DOHH2 (cell line): ENCODE data around the gene GNA14.
"Not testable (repeated sequence)": the region's sequence is repeated elsewhere in the genome, so short reads cannot be mapped to it uniquely, and the experiment has no call there.

Experiments
- H3F3A ChIP-seq: fragments of 200-600 bp; sonication (generic), shearing (Covaris generic); 2 replicates; pipeline ENCODE4 v1.6.0; 2016; ENCODE audit warnings: antibody characterized with exemption, mild to moderate bottlenecking; ENCODE audit not compliant: control insufficient read depth, insufficient read depth
- H3K27ac ChIP-seq: fragments of 200-600 bp; sonication (generic); 2 replicates; pipeline ENCODE4 v1.5.1; 2014; ENCODE audit warnings: low read depth, mild to moderate bottlenecking, low read length, moderate library complexity
- H3K27me3 ChIP-seq: fragments of 200-600 bp; sonication (generic); 2 replicates; pipeline ENCODE4 v1.6.1; 2014; ENCODE audit warnings: mild to moderate bottlenecking, low read length, mixed read lengths; ENCODE audit not compliant: control insufficient read depth
- H3K36me3 ChIP-seq: fragments of 200-600 bp; sonication (generic); 2 replicates; pipeline ENCODE4 v1.6.1; 2014; ENCODE audit warnings: mild to moderate bottlenecking, low read length, moderate library complexity, mixed read lengths; ENCODE audit not compliant: control insufficient read depth
- H3K4me1 ChIP-seq: fragments of 200-600 bp; sonication (generic); 2 replicates; pipeline ENCODE4 v1.6.1; 2014; ENCODE audit warnings: mild to moderate bottlenecking, low read length, mixed read lengths; ENCODE audit not compliant: control insufficient read depth
- H3K4me2 ChIP-seq: fragments of 200-600 bp; sonication (generic); 2 replicates; pipeline ENCODE4 v1.6.0; 2014; ENCODE audit warnings: mild to moderate bottlenecking, low read length, moderate library complexity
- H3K4me3 ChIP-seq: fragments of 200-600 bp; sonication (generic); 2 replicates; pipeline ENCODE4 v1.5.1; 2014; ENCODE audit warnings: mild to moderate bottlenecking, low read length, mixed read lengths
- H3K79me2 ChIP-seq: fragments of 200-600 bp; sonication (generic); 2 replicates; pipeline ENCODE4 v1.6.1; 2014; ENCODE audit warnings: mild to moderate bottlenecking, low read length, mixed read lengths; ENCODE audit not compliant: control insufficient read depth
- H3K9me2 ChIP-seq: fragments of 200-600 bp; sonication (generic); replicated peaks from 2 replicates; pipeline ENCODE4 v1.6.1; 2014; ENCODE audit warnings: mild to moderate bottlenecking, low read length, mixed read lengths; ENCODE audit not compliant: control insufficient read depth
- H3K9me3 ChIP-seq: fragments of 200-600 bp; sonication (generic); 2 replicates; pipeline ENCODE4 v1.6.1; 2014; ENCODE audit warnings: antibody characterized with exemption, low read length, mixed read lengths; ENCODE audit not compliant: control insufficient read depth, insufficient read depth
- H4K20me1 ChIP-seq: fragments of 200-600 bp; sonication (generic); 2 replicates; pipeline ENCODE4 v1.6.0; 2014; ENCODE audit warnings: low read depth, mild to moderate bottlenecking, antibody characterized with exemption, low read length, moderate library complexity; ENCODE audit not compliant: control insufficient read depth, insufficient read depth
- EZH2phosphoT487 ChIP-seq: fragments of 200-600 bp; sonication (generic); IDR thresholded peaks from 2 replicates; pipeline ENCODE4 v1.6.1; 2017; ENCODE audit warnings: borderline replicate concordance, mild to moderate bottlenecking, antibody characterized with exemption, low read length, moderate library complexity, mixed read lengths
- TF ChIP-seq, protein P1 (sequence below): fragments of 200-600 bp; sonication (generic); IDR thresholded peaks from one replicate; pipeline ENCODE4 v1.5.1; 2014; ENCODE audit warnings: antibody characterized with exemption, mild to moderate bottlenecking, low read depth, low read length; ENCODE audit not compliant: poor library complexity, severe bottlenecking

The GNA14 gene

DNA sequence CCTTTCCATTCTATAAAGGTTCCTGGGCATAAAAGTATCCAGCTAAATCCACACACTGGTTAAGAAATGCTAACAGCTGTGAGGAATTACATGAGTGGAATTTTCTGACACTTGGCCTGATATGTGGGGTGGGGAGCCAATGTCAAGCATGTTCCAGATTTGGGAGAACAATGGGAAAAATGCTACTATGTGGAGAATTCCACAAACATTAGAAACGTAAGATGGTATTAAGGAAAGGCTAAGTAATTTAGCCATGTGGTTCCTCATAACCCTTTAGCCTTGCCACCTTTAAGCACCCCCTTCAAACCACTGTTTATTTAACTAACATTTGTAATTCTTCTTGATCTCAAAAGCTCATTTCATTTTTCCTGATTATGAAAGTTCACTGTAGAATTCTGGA lies 149.2 kb downstream of the GNA14 start:
- Histone ChIP-seq H3K9me2 (no peaks in the 10 kb centered on the region), H3K4me3 (no peak overlapping the region), H3K36me3 (no peaks in the 10 kb centered on the region), H3F3A (no peaks in the 10 kb centered on the region), H4K20me1 (no peaks in the 10 kb centered on the region), H3K79me2 (no peaks in the 10 kb centered on the region), H3K9me3 (no peaks in the 10 kb centered on the region), H3K4me1 (no peaks in the 10 kb centered on the region), H3K27ac (no peak overlapping the region), H3K27me3 (no peaks in the 10 kb centered on the region; the same call in 1 of the 2 replicates), H3K4me2 (no peak overlapping the region)
- no peak for TF ChIP-seq EZH2phosphoT487
- TF ChIP-seq, protein P1, sequence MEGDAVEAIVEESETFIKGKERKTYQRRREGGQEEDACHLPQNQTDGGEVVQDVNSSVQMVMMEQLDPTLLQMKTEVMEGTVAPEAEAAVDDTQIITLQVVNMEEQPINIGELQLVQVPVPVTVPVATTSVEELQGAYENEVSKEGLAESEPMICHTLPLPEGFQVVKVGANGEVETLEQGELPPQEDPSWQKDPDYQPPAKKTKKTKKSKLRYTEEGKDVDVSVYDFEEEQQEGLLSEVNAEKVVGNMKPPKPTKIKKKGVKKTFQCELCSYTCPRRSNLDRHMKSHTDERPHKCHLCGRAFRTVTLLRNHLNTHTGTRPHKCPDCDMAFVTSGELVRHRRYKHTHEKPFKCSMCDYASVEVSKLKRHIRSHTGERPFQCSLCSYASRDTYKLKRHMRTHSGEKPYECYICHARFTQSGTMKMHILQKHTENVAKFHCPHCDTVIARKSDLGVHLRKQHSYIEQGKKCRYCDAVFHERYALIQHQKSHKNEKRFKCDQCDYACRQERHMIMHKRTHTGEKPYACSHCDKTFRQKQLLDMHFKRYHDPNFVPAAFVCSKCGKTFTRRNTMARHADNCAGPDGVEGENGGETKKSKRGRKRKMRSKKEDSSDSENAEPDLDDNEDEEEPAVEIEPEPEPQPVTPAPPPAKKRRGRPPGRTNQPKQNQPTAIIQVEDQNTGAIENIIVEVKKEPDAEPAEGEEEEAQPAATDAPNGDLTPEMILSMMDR: no peak

DNA sequence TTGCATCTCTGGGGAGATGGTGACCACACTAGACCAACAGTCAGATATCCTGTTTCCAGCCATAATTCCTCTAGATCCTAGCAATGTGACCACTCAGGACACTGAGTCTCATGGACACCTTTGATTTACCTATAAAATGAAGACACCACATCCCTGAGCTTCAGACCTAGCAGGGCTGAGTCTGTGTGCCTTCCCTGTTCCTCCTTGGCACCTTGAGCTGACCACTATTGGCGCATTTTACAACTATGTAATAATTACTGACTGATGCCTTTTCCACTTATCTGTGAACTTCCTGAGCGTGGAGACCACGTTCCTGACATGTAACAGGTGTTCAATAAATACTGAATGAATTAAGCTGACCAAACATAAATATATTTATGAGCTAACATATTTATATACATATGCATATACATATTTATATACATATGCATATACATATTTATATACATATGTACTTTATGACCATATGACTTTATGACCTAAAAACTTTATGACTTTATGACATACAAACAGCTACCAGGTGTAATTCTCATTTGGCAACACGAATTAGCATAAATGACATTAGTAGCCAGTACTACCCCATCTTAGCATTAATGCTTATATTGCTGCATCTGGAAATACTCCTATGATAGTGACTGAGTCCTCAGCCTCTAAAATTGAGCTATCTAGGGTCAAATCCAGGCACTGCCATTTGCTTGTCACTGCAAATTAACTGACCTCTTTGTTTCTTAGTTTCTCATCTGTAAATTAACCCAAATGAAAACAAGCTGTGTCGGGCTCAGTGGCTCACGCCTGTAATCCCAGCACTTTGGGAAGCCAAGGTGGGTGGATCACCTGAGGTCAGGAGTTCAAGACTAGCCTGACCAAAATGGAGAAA lies 150.6 kb downstream of the GNA14 start:
- H3K4me2 ChIP-seq: no peak overlapping the region
- no peak overlapping the region for H3K27ac ChIP-seq
- H3K9me2 ChIP-seq: no peaks in the 10 kb centered on the region
- H3K36me3 ChIP-seq: no peaks in the 10 kb centered on the region
- no peaks in the 10 kb centered on the region; the same call in 1 of the 2 replicates for H3K27me3 ChIP-seq
- no peak overlapping the region for H3K4me3 ChIP-seq
- H4K20me1 ChIP-seq: no peaks in the 10 kb centered on the region
- no peaks in the 10 kb centered on the region for H3F3A ChIP-seq
- no peaks in the 10 kb centered on the region for H3K4me1 ChIP-seq
- TF ChIP-seq EZH2phosphoT487: no peak
- TF ChIP-seq, protein P1: no peak
- H3K9me3 ChIP-seq: no peaks in the 10 kb centered on the region
- no peaks in the 10 kb centered on the region for H3K79me2 ChIP-seq

DNA sequence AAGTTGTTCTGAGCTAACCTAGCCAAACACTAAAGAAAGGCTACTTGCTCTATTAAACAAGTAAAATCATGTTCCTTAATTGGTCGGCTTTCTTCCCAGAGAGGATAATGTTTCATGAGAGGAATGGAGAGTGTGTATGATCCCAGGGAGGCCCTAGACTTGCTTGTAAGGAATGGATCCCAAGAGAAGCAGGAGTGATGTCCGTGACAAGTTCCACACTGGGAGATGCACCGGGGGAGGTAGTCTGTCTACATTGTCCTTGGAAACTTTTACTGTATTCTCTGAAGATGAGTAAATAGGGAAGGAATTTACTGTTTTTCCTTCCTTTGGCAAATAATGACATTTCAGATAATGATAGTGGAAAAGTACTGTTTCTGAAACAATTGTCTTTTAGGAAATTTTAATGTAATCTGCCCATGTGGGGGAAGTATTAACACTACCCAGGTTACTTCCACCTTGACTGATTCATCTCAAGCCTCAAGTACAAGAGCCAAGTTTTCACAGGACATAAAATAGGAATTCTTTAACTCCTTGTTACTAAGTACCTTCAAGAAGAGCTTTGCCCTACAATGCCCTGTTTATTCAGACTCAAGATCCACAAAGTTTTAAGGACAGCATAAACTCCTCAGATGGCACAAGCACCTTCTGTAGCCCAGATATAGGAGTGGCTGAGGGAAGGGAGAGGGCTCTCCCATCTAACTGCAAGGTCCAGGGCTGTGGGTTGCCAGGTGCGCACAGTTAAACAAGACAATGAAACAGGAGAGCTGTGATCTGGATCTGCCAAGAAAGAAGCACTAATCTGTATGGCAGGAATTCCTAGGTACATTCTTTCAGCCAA lies 152.1 kb downstream of the GNA14 start:
- H4K20me1 ChIP-seq: no peaks in the 10 kb centered on the region
- H3K27ac ChIP-seq: no peak overlapping the region
- H3K9me2 ChIP-seq: no peaks in the 10 kb centered on the region
- TF ChIP-seq EZH2phosphoT487: no peak
- TF ChIP-seq, protein P1: no peak
- H3K79me2 ChIP-seq: no peaks in the 10 kb centered on the region
- H3K36me3 ChIP-seq: no peaks in the 10 kb centered on the region
- no peak overlapping the region for H3K4me3 ChIP-seq
- no peak overlapping the region for H3K4me2 ChIP-seq
- H3K27me3 ChIP-seq: no peaks in the 10 kb centered on the region; the same call in 1 of the 2 replicates
- no peaks in the 10 kb centered on the region for H3K4me1 ChIP-seq
- no peaks in the 10 kb centered on the region for H3K9me3 ChIP-seq
- H3F3A ChIP-seq: no peaks in the 10 kb centered on the region

DNA sequence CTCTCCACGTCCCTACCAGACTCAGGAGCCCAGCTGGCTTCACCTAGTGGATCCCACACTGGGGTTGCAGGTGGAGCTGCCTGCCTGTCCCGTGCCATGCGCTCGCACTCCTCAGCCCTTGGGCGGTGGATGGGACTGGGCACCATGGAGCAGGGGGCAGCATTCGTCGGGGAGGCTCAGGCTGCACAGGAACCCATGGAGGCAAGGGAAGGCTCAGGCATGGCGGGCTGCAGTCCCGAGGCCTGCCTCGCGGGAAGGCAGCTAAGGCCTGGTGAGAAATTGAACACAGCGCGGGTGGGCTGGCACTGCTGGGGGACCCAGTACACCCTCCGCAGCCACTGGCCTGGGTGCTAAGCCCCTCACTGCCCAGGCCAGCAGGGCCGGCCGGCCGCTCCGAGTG lies 157.8 kb downstream of the GNA14 start:
- H3K27ac ChIP-seq, H3K36me3 ChIP-seq, H4K20me1 ChIP-seq, H3K9me3 ChIP-seq, H3K27me3 ChIP-seq, H3K4me1 ChIP-seq, H3K9me2 ChIP-seq, H3K4me3 ChIP-seq, H3F3A ChIP-seq, H3K79me2 ChIP-seq, H3K4me2 ChIP-seq: not testable (repeated sequence)

DNA sequence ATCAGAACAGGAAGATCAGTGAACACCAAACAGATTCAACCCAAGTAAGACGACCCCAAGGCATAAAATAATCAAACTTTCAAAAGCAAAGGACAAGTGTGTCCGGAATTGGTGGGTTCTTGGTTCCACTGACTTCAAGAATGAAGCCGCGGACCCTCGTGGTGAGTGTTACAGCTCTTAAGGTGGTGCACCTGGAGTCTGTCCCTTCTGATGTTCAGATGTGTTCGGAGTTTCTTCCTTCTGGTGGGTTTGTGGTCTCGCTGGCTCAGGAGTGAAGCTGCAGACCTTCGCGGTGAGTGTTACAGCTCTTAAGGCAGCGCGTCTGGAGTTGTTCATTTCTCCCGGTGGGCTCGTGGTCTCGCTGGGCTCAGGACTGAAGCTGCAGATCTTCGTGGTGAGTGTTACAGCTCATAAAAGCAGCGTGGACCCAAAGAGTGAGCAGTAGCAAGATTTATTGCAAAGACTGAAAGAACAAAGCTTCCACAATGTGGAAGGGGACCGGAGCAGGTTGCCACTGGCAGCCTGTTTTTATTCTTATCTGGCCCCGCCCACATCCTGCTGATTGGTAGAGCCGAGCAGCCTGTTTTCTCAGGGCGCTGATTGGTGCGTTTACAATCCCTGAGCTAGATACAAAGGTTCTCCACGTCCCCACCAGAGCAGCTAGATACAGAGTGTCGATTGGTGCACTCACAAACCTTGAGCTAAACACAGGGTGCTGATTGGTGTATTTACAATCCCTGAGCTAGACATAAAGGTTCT lies 158.5 kb downstream of the GNA14 start:
- H3K27ac ChIP-seq, H3K9me3 ChIP-seq, H4K20me1 ChIP-seq, H3K4me2 ChIP-seq, H3K4me3 ChIP-seq, H3K4me1 ChIP-seq, H3F3A ChIP-seq, H3K9me2 ChIP-seq, H3K36me3 ChIP-seq, H3K79me2 ChIP-seq, H3K27me3 ChIP-seq: not testable (repeated sequence)
